Daoy (cell line): ENCODE data around the gene TNFRSF25. TPM values are rescaled to one million over a fixed set of nuclear protein-coding genes. Genes with fewer than 3 reads are reported as not detected.
"Not testable (repeated sequence)": the region's sequence is repeated elsewhere in the genome, so short reads cannot be mapped to it uniquely, and the experiment has no call there.

Experiments
- DNase-seq: peaks from one replicate; pipeline ENCODE4 v3.0.0-alpha.2; 2015; ENCODE audit warnings: low read depth
- total RNA-seq: library from RNA; depleted of rRNA; stranded (reverse); fragments of >200 nt; shearing (Covaris generic); gene quantifications from 2 replicates; pipeline ENCODE4 v1.2.3, GENCODE V29; 2014

The TNFRSF25 gene
- total RNA-seq, 1 experiment from 2014 or later = 3.5 TPM

GRCh38 chr1:6450943-6451373, 15.0 kb downstream of the TNFRSF25 start:
- no peak for DNase-seq

GRCh38 chr1:6450486-6450885, 15.5 kb downstream of the TNFRSF25 start:
- not testable (repeated sequence) for DNase-seq

GRCh38 chr1:6450005-6450450, 15.9 kb downstream of the TNFRSF25 start:
- DNase-seq = no peak

GRCh38 chr1:6448749-6449631, 17.0 kb downstream of the TNFRSF25 start:
- peak; percentile 63 for DNase-seq

GRCh38 chr1:6447818-6448748, 17.9 kb downstream of the TNFRSF25 start:
- DNase-seq = no peak

GRCh38 chr1:6447016-6447817, 18.8 kb downstream of the TNFRSF25 start:
- no peak for DNase-seq

- DNase-seq = no peak
Observed at GRCh38 chr1:6446665-6447015, 19.3 kb downstream of the TNFRSF25 start.

- DNase-seq = not testable (repeated sequence)
Observed at GRCh38 chr1:6445929-6446328, 20.0 kb downstream of the TNFRSF25 start.

- DNase-seq = peak; percentile 65
Observed at GRCh38 chr1:6445062-6445763, 20.8 kb downstream of the TNFRSF25 start.

GRCh38 chr1:6444377-6444776, 21.6 kb downstream of the TNFRSF25 start:
- DNase-seq = no peak

GRCh38 chr1:6443339-6444115, 22.4 kb downstream of the TNFRSF25 start:
- DNase-seq = no peak

- DNase-seq = no peak
Observed at GRCh38 chr1:6441586-6441985, 24.4 kb downstream of the TNFRSF25 start.

- peak; percentile 85 for DNase-seq
Observed at GRCh38 chr1:6440198-6441126, 25.5 kb downstream of the TNFRSF25 start.

GRCh38 chr1:6438047-6438525, 27.9 kb downstream of the TNFRSF25 start:
- peak; percentile 75 for DNase-seq

- DNase-seq = peak; percentile 69
Observed at GRCh38 chr1:6437012-6437700, 28.8 kb downstream of the TNFRSF25 start.

GRCh38 chr1:6436277-6436676, 29.7 kb downstream of the TNFRSF25 start:
- DNase-seq = not testable (repeated sequence)

GRCh38 chr1:6435547-6435946, 30.4 kb downstream of the TNFRSF25 start:
- no peak for DNase-seq

- no peak for DNase-seq
Observed at GRCh38 chr1:6435129-6435528, 30.8 kb downstream of the TNFRSF25 start.
